NCI-H146 (cell line): ENCODE measurements around the gene UGT2A2.
A peak's percentile ranks its signal among the peaks of the same experiment; 100 is the strongest.
"Not testable (repeated sequence)": the region's sequence is repeated elsewhere in the genome, so short reads cannot be mapped to it uniquely, and the experiment has no call there.

Source experiments
- DNase-seq: peaks from one replicate; lab custom pipeline; 2025; lab: John Stamatoyannopoulos, UW

Gene UGT2A2

GRCh38 chr4:69639542-69639941 is at the start of gene UGT2A2:
Gene UGT2A2 (minus strand): TSS chr4:69639642. CDS start chr4:69639640, 2 bp downstream.
- DNase-seq, result no peak

GRCh38 chr4:69684804-69685203 is 45.4 kb upstream of the UGT2A2 start:
- DNase-seq, result peak; percentile 81

- no peak for DNase-seq
Measured at GRCh38 chr4:69668680-69669079, 29.2 kb upstream of the UGT2A2 start.

GRCh38 chr4:69664009-69664408 is 24.6 kb upstream of the UGT2A2 start:
- not testable (repeated sequence) for DNase-seq

GRCh38 chr4:69661130-69661803 is 21.8 kb upstream of the UGT2A2 start:
- DNase-seq, result not testable (repeated sequence)

- no peak for DNase-seq
Measured at GRCh38 chr4:69658133-69658532, 18.7 kb upstream of the UGT2A2 start.

GRCh38 chr4:69656653-69657158 is 17.3 kb upstream of the UGT2A2 start:
- DNase-seq, result no peak

- DNase-seq, result no peak
Measured at GRCh38 chr4:69653147-69653546, 13.7 kb upstream of the UGT2A2 start, which contains the start of gene UGT2A1. Gene UGT2A1 (minus strand): TSS chr4:69653247. CDS start chr4:69647644, 5,603 bp downstream.

GRCh38 chr4:69650872-69651271 is 11.4 kb upstream of the UGT2A2 start:
- DNase-seq, result no peak

GRCh38 chr4:69649629-69650028 is 10.2 kb upstream of the UGT2A2 start:
- peak; percentile 65 for DNase-seq

GRCh38 chr4:69649207-69649606 is 9.8 kb upstream of the UGT2A2 start:
- DNase-seq, result no peak

- DNase-seq, result peak; percentile 76
Measured at GRCh38 chr4:69642961-69643360, 3.5 kb upstream of the UGT2A2 start.

GRCh38 chr4:69640289-69640688 is 847 bp upstream of the UGT2A2 start:
- peak; percentile 27 for DNase-seq

- DNase-seq, result peak; percentile 73
Measured at GRCh38 chr4:69617083-69617694, 22.3 kb downstream of the UGT2A2 start.

GRCh38 chr4:69610484-69610883 is 29.0 kb downstream of the UGT2A2 start:
- no peak for DNase-seq

GRCh38 chr4:69601065-69601464 is 38.4 kb downstream of the UGT2A2 start:
- DNase-seq, result peak; percentile 59

GRCh38 chr4:69600013-69600412 is 39.4 kb downstream of the UGT2A2 start:
- DNase-seq, result no peak

GRCh38 chr4:69594382-69594781 is 45.1 kb downstream of the UGT2A2 start:
- peak; percentile 91 for DNase-seq

- DNase-seq, result no peak
Measured at GRCh38 chr4:69591364-69591763, 48.1 kb downstream of the UGT2A2 start.

GRCh38 chr4:69589884-69590283 is 49.6 kb downstream of the UGT2A2 start:
- DNase-seq, result peak; percentile 26

GRCh38 chr4:69584135-69584534 is 55.3 kb downstream of the UGT2A2 start:
- no peak for DNase-seq

- no peak for DNase-seq
Measured at GRCh38 chr4:69583543-69583942, 55.9 kb downstream of the UGT2A2 start.

GRCh38 chr4:69577245-69577644 is 62.2 kb downstream of the UGT2A2 start:
- DNase-seq, result no peak
